Activated naive CD4-positive, alpha-beta T cell treated with anti-CD3 and anti-CD28 coated beads, Interleukin-2, amount 10 ng/mL, durations not matched to agents 7 days and 5 days (primary cell): ENCODE results near the gene KCTD12.
"Not testable (repeated sequence)": the region's sequence is repeated elsewhere in the genome, so short reads cannot be mapped to it uniquely, and the experiment has no call there.

Experiments used
- CTCF ChIA-PET: fragments of 350-600 bp; sonication (Branson Sonifier 250); formaldehyde crosslinking; loops from one replicate; lab custom pipeline; 2021; ENCODE audit warnings: antibody characterized with exemption; lab: Charles Lee
- DNase-seq: peaks from one replicate; pipeline ENCODE4 v3.0.0-alpha.2; 2020
- H3K27ac Mint-ChIP-seq: one replicate; pipeline ENCODE4 v1.8.0; 2021; ENCODE audit warnings: mild to moderate bottlenecking, moderate library complexity, mixed read lengths
- H3K27me3 Mint-ChIP-seq: one replicate; pipeline ENCODE4 v1.8.0; 2021; ENCODE audit warnings: mild to moderate bottlenecking, mixed read lengths
- H3K36me3 Mint-ChIP-seq: one replicate; pipeline ENCODE4 v1.8.0; 2021; ENCODE audit warnings: mixed read lengths
- H3K4me1 Mint-ChIP-seq: one replicate; pipeline ENCODE4 v1.8.0; 2021; ENCODE audit warnings: mixed read lengths
- H3K4me3 Mint-ChIP-seq: one replicate; pipeline ENCODE4 v1.8.0; 2021; ENCODE audit warnings: mild to moderate bottlenecking, moderate library complexity, mixed read lengths
- H3K9me3 Mint-ChIP-seq: one replicate; pipeline ENCODE4 v1.8.0; 2021; ENCODE audit warnings: mixed read lengths

The KCTD12 gene

DNA sequence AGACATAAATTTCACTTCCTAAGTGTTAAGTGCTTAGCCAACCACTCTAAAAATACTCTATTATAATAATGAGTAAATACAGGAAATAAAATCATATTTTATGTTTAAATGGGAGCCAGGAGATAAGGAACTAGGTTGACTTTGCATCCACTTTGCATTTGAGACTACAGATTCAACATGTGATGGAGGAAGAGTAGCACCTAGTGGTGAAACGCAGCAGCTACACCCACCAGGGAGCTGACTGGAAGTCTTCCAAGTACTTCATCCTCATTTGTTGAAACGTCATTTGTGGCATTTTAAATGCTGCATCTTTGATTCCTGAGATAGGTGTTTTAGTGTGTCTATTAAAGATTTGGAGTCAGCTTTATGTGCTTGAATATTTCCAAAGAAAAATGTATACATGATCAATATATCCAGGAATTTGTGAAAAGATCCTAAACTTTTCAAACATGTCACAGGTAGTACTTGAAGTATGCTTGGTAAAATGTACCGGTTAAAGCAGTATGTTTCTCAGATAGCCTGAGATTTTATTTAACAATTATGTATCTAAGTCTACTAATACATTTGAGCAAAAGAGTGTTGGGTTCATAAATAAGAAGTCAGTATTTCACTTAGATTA, 17.4 kb upstream of the KCTD12 start:
- Mint-ChIP-seq H3K27ac (no peak overlapping the region), H3K4me3 (no peak overlapping the region)
- CTCF ChIA-PET, result interaction anchor here (0.6 to 3.6 kb wide), 22 partner anchors 8 to 1211 kb away, joined by 3 to 42 read pairs (median 4); partner anchors contain the start of gene KCTD12

DNA sequence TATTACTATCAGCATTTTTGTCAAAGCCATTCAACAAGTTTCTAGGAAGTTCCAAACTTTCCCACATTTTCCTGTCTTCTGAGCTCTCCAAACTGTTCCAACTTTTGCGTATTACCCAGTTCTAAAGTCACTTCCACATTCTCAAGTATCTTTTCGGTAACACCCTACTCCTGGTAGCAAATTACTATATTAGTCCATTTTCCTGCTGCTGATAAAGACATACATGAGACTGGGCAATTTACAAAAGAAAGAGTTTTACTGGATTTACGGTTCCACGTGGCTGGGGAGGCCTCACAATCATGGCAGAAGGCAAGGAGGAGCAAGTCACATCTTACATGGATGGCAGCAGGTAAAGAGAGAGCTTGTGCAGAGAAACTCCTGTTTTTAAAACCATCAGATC, 12.9 kb upstream of the KCTD12 start:
- not testable (repeated sequence) for H3K27ac Mint-ChIP-seq, H3K4me3 Mint-ChIP-seq, DNase-seq, H3K36me3 Mint-ChIP-seq
- CTCF ChIA-PET, result interaction anchor here (1.3 kb wide), 1 partner anchor 12 kb away, joined by 3 read pairs; no protein-coding TSS in a partner anchor
- H3K9me3 Mint-ChIP-seq, result peaks cover 10% of the 10 kb centered on the region
- H3K4me1 Mint-ChIP-seq, result peaks cover 12% of the 10 kb centered on the region
- H3K27me3 Mint-ChIP-seq, result peaks cover 20% of the 10 kb centered on the region

More for the DNA sequence above, 17.4 kb upstream of the KCTD12 start:
- Mint-ChIP-seq H3K36me3 (peaks cover 5% of the 10 kb centered on the region), H3K27me3 (peaks cover 20% of the 10 kb centered on the region), H3K4me1 (no peaks in the 10 kb centered on the region), H3K9me3 (peaks cover 10% of the 10 kb centered on the region)
- DNase-seq, result peak; percentile 82

DNA sequence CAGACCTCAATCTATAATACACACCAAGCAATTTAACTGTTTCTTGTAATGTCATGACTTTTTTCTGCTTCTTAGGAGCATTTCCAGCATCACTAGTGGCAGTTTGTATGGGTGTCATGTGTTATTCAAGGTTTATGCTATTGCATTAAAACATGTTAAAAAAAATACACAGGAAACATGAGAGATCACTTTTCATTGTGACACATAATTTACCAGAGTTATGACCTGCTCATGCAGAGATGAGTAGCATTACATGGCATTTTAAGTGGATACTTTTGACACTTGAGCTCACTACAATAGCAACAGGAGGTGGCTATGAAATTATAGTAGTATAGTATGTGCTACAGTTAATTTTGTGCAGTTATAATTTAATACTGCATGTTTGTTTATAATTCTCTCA, 11.0 kb upstream of the KCTD12 start:
- not testable (repeated sequence) for H3K27ac Mint-ChIP-seq, DNase-seq, H3K36me3 Mint-ChIP-seq, H3K4me3 Mint-ChIP-seq
- Mint-ChIP-seq H3K9me3 (peaks cover 10% of the 10 kb centered on the region), H3K4me1 (peaks cover 15% of the 10 kb centered on the region), H3K27me3 (peaks cover 14% of the 10 kb centered on the region)
- CTCF ChIA-PET, result interaction anchor here (1.2 to 3.7 kb wide), 3 partner anchors 8 to 88 kb away, joined by 3 to 19 read pairs (median 3); no protein-coding TSS in a partner anchor

DNA sequence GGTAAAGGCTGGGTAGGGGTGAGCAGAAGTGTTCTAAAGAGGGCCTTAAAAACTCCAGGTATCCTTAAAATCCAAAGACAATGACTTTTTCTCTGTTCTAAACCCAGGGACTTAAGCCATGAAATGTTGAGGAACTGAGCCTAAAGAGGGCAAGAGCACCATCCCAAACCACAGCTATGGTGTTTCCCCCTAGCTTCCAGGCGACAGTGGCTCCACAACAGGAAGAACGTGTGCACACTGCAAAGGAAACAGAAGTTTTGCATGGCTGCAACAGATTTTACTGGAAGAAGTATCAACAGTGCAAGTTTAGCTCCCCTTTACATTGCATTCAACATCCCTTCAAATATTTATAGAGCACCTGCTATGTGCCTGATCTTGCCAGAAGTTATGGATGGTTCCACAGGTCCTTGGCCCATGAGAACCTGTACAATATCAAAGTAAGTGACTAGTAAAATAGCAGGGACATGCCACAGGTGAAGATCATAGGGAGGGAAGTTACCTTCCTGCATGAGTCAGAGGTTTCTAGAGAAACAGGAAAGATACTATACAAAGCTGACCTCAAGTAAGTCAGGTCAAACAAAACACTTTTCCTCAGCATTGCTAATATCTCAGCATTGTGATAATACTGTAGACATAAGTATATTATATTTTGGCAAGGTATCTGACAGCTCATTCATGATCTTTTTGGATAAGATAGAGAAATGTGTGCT, 8.4 kb upstream of the KCTD12 start:
- Mint-ChIP-seq H3K4me3 (no peak overlapping the region), H3K27me3 (peaks cover 22% of the 10 kb centered on the region), H3K4me1 (peaks cover 15% of the 10 kb centered on the region), H3K36me3 (peaks cover 5% of the 10 kb centered on the region), H3K9me3 (peaks cover 8% of the 10 kb centered on the region), H3K27ac (no peak overlapping the region)
- CTCF ChIA-PET, result interaction anchor here (1.1 to 3.7 kb wide), 4 partner anchors 9 to 86 kb away, joined by 6 to 19 read pairs (median 8); no protein-coding TSS in a partner anchor
- DNase-seq, result no peak

DNA sequence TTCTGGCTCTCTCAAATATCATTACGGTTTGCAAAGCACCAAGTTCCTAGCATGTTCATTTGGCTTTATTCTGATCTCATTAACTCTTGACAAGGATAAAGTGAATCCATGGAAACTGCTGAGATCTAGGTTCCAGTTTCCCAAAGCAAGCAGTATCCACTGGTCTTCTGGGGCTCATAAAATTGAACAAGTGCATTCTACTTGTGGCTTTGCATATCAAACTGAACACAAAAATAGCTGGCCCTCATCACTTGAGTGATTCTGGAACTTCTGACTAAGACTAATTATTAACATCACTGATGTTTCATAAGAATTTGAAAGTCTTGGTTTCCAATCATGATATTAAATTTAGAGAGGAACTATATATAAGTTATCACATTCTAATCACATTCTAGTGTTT, 6.3 kb upstream of the KCTD12 start:
- Mint-ChIP-seq H3K27ac (no peak overlapping the region), H3K9me3 (no peaks in the 10 kb centered on the region), H3K27me3 (peaks cover 28% of the 10 kb centered on the region), H3K4me1 (peaks cover 16% of the 10 kb centered on the region), H3K36me3 (no peaks in the 10 kb centered on the region), H3K4me3 (no peak overlapping the region)
- CTCF ChIA-PET, result interaction anchor here (0.6 kb wide), 1 partner anchor 586 kb away, joined by 5 read pairs; no protein-coding TSS in a partner anchor
- no peak for DNase-seq

DNA sequence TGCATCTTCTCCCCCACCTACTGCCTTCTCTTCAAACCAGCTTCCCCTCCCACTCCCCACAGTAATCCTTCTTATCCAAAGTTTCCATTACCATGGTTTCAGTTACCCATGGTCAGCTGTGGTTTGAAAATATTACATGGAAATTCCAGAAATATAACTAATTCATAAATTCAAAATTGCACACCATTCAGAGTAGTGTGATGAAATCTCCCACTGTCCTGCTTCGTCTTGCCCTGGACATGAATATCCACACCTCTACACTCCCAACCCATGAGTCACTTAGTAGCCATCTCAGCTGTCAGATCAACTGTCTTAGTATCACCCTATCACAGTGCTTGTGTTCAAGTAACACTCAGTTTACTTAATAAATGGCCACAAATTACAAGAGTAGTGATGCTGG, 3.8 kb upstream of the KCTD12 start:
- Mint-ChIP-seq H3K9me3 (no peaks in the 10 kb centered on the region), H3K27ac (no peak overlapping the region), H3K36me3 (no peaks in the 10 kb centered on the region), H3K4me1 (peaks cover 24% of the 10 kb centered on the region), H3K27me3 (peaks cover 38% of the 10 kb centered on the region), H3K4me3 (no peak overlapping the region)
- no peak for DNase-seq
- CTCF ChIA-PET, result interaction anchor here (1.2 kb wide), 1 partner anchor 10 kb away, joined by 4 read pairs; no protein-coding TSS in a partner anchor

DNA sequence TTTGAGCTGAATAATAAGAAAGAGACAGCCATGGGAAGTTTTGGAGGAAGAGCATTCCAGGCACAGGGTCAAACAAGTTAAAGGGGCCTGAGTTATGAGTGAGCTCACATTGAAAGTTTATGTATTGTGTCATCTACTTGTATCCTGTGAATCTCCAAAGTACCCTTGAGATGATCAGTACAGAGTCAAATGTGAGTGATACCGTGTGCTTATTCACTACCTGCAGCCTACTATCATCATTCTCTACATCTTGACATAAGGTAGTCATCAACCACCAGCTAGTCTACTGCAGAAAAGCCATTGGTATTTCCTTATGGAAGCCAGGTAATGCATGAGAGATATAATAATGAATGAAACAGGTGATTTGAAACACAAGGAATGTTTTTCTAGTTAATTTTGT, 3.0 kb upstream of the KCTD12 start:
- Mint-ChIP-seq H3K27ac (no peak overlapping the region), H3K4me1 (peaks cover 24% of the 10 kb centered on the region), H3K4me3 (no peak overlapping the region), H3K9me3 (no peaks in the 10 kb centered on the region), H3K36me3 (peaks cover 2% of the 10 kb centered on the region), H3K27me3 (peaks cover 38% of the 10 kb centered on the region)
- DNase-seq, result no peak
- CTCF ChIA-PET, result interaction anchor here (0.8 to 1.2 kb wide), 2 partner anchors 9 to 10 kb away, joined by 3 to 4 read pairs; no protein-coding TSS in a partner anchor

DNA sequence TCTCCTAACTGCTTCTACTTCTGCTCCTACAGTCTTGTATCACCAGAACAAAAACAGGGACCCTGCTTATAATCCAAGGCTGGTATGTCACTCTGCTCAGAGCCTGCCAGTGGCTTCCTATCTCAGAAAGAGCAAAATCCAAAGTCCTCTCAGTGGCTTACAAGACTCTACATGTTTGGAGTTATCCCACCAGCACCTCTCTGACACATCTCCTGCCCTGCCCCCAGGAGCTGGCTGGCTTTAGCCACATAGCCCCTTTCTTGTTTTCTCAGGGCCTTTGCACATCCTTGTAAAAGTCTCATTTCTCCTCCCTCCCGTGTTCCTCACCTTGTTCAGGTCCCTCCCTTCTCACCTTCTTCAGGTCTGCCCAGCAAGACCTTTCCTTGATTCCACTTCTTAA, 2.2 kb upstream of the KCTD12 start:
- peaks cover 27% of the 10 kb centered on the region for H3K4me1 Mint-ChIP-seq
- H3K36me3 Mint-ChIP-seq, result peaks cover 2% of the 10 kb centered on the region
- H3K27ac Mint-ChIP-seq, result no peak overlapping the region
- peaks cover 38% of the 10 kb centered on the region for H3K27me3 Mint-ChIP-seq
- H3K4me3 Mint-ChIP-seq, result no peak overlapping the region
- CTCF ChIA-PET, result interaction anchor here (0.8 kb wide), 1 partner anchor 9 kb away, joined by 3 read pairs; no protein-coding TSS in a partner anchor
- no peak for DNase-seq
- no peaks in the 10 kb centered on the region for H3K9me3 Mint-ChIP-seq

DNA sequence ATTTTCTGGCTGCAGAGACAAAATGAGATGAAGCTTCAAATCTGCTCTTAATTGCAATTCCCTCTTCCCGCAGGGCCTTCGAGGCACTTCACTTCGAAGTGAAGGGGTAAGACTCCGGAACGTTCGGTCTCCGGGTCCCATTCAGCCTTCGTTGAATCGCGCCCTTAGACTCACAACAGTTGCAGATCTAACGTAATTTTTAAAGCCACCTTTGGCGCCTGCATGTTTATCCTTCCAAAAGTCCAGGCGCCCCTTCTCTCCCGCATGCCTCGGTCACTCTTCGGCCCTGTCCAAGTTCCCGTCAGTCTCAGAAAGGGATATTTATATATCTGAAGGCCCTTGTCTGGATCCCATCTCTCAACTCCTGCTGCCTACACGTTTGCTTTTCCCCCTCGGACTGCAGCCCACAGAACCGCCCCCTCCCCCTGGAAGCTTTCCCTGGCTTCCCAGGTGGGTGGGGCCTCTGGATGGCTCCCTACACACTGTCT, 915 bp upstream of the KCTD12 start:
- H3K4me3 Mint-ChIP-seq, result peak overlapping the region; percentile 88
- DNase-seq, result no peak
- peaks cover 7% of the 10 kb centered on the region for H3K36me3 Mint-ChIP-seq
- H3K4me1 Mint-ChIP-seq, result peaks cover 37% of the 10 kb centered on the region
- peak overlapping the region; percentile 28 for H3K27ac Mint-ChIP-seq
- CTCF ChIA-PET, result interaction anchor here (0.6 to 5.3 kb wide), 3 partner anchors 13 to 592 kb away, joined by 3 to 38 read pairs (median 4); no protein-coding TSS in a partner anchor
- H3K27me3 Mint-ChIP-seq, result peaks cover 38% of the 10 kb centered on the region
- no peaks in the 10 kb centered on the region for H3K9me3 Mint-ChIP-seq

DNA sequence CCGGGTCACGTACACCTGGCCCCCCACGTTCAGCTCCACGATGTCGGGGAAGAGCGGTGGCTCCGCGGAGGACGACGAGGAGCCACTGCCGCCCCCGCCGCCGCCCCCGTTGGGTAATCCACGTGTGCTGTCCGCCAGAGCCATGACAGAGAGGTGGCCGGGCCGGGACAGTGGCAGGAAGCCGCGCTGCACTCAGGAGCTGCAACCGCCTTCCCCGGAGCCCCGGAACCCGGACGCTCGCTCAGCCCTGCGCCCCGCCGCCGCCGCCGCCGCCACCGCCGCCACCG, 257 bp downstream of the KCTD12 start:
- Mint-ChIP-seq H3K27ac (peak overlapping the region; percentile 85), H3K27me3 (peaks cover 34% of the 10 kb centered on the region)

DNA sequence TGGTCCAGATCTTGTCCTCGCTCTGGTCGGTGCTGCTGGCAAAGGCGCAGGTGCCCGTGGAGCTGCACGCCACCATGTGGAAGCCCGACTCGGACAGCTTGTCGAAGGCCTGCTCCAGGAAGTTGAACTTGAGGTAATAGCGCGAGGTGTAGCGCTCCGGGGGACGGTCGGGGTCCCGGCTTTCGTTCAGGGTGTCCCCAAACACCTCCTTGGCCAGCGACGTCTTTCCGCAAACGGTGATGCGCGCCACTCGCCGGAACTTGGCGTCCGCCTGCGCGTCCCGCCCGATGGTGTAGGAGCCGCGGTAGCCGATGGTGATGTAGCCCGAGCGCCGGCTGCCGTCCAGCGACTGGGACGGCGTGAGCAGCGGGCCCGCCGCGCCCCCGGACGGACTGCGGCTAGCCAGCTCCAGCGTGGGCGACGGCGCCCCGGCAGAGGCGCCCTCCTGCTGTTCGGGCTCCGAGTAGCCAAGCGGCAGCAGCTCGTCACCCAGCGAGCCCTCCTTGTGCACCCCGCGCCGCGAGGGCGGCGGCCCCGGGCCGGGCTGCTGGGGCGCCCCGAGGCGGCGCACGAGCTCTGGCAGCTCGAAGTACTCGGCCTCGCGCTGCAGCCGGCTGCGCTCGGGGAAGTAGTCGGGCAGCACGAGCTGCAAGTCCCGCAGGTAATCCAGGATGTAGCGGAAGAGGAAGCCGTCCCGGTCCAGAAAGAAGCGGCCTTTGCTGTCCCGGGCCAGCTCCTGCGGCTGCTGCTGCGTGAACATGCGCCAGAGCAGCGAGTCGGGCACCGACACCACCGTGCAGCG, 801 bp downstream of the KCTD12 start:
- Mint-ChIP-seq H3K27me3 (peaks cover 34% of the 10 kb centered on the region), H3K4me3 (peak overlapping the region; percentile 88), H3K27ac (peak overlapping the region; percentile 87), H3K36me3 (peaks cover 10% of the 10 kb centered on the region), H3K9me3 (no peaks in the 10 kb centered on the region), H3K4me1 (peaks cover 44% of the 10 kb centered on the region)
- CTCF ChIA-PET, result interaction anchor here (1.1 to 5.3 kb wide), 11 partner anchors 9 to 1009 kb away, joined by 3 to 38 read pairs (median 4); partner anchors contain the start of gene CLN5
- peak; percentile 70 for DNase-seq

More for the DNA sequence above, 257 bp downstream of the KCTD12 start:
- CTCF ChIA-PET, result interaction anchor here (1.1 to 5.3 kb wide), 10 partner anchors 8 to 1009 kb away, joined by 3 to 38 read pairs (median 4); no protein-coding TSS in a partner anchor
- Mint-ChIP-seq H3K9me3 (no peaks in the 10 kb centered on the region), H3K36me3 (peaks cover 10% of the 10 kb centered on the region), H3K4me3 (peak overlapping the region; percentile 88), H3K4me1 (peaks cover 40% of the 10 kb centered on the region)
- no peak for DNase-seq

DNA sequence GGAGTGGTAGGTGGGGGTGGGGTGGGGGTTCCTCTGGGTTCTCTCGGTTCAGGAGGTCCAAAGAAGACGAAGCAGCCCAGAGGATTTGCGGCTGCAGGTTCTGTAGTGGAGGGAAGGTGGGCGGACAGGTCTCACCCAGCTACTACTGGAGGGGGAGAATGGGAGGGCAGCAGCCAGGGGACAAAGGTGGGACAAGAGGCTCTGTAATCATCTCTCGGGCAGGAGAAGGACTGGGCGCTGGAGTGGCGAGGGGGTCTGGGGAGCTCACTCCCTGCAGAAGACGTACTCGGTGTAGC, 1.4 kb downstream of the KCTD12 start:
- peak overlapping the region; percentile 87 for H3K27ac Mint-ChIP-seq
- DNase-seq, result peak; percentile 22
- peaks cover 48% of the 10 kb centered on the region for H3K4me1 Mint-ChIP-seq
- H3K4me3 Mint-ChIP-seq, result peak overlapping the region; percentile 88
- peaks cover 30% of the 10 kb centered on the region for H3K27me3 Mint-ChIP-seq
- CTCF ChIA-PET, result interaction anchor here (0.9 to 5.3 kb wide), 12 partner anchors 9 to 1008 kb away, joined by 3 to 38 read pairs (median 4); partner anchors contain the start of gene CLN5
- H3K9me3 Mint-ChIP-seq, result no peaks in the 10 kb centered on the region
- peaks cover 10% of the 10 kb centered on the region for H3K36me3 Mint-ChIP-seq

DNA sequence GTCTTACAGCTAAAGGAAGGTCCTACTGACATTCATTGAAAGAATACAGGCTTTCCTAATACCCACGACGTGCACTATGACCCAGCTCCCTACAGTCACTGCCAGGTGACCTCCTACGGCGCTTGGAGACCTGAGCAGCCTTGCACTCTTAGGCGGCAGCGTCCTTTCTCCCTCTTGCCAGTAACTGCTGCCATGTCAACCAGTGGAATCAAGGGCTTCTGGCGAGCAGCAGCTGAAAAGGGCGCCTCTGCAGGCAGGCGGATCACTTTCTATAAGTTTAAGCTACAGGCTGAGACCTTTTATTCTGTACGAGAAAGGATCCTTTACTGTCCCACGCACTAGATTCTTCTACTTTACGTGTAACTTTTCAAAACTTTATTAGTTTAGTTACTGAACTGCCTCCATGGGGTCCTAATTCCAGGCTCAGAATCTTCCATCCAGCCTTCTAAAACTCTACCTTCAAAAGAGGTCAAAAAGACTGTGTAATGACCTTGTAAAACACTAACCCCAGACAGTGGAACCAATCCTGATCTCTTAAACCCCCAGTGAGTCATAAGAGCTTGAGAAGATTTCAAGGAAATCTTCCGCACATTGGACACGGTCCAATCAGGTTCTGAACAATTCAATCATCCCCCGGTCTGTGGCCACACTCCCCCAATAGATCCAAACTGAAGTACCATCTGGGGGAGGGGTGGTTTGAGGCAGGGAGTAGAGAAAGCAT, 1.9 kb downstream of the KCTD12 start:
- peak overlapping the region; percentile 87 for H3K27ac Mint-ChIP-seq
- no peaks in the 10 kb centered on the region for H3K9me3 Mint-ChIP-seq
- H3K36me3 Mint-ChIP-seq, result peaks cover 10% of the 10 kb centered on the region
- peaks cover 53% of the 10 kb centered on the region for H3K4me1 Mint-ChIP-seq
- CTCF ChIA-PET, result interaction anchor here (0.9 to 5.3 kb wide), 11 partner anchors 10 to 1008 kb away, joined by 3 to 38 read pairs (median 4); partner anchors contain the start of gene CLN5
- DNase-seq, result peak; percentile 29
- peak overlapping the region; percentile 88 for H3K4me3 Mint-ChIP-seq
- peaks cover 25% of the 10 kb centered on the region for H3K27me3 Mint-ChIP-seq
